GM23338 (cell line): ENCODE data around the gene RRM1. TPM values are rescaled to one million over a fixed set of nuclear protein-coding genes. Genes with fewer than 3 reads are reported as not detected.
A peak's percentile ranks its signal among the peaks of the same experiment; 100 is the strongest.

Experiments
- ATAC-seq: fragments of 200-7000 bp; cut with Tn5 transposase; 3 replicates; pipeline ENCODE4 v1.9.1; 2020
- DNase-seq: peaks from one replicate; pipeline ENCODE4 v3.0.0-alpha.2; 2015; ENCODE audit warnings: low spot score
- H2AFZ ChIP-seq: fragments of 200-600 bp; sonication (generic); 2 replicates; pipeline ENCODE4 v1.8.0; 2016; ENCODE audit warnings: antibody characterized with exemption, mild to moderate bottlenecking, moderate library complexity
- H3F3A ChIP-seq: fragments of 200-600 bp; sonication (generic); replicated peaks from 2 replicates; pipeline ENCODE4 v1.8.0; 2017; ENCODE audit warnings: antibody characterized with exemption, mixed run types, low read depth
- H3K27ac ChIP-seq: fragments of 200-600 bp; sonication (generic); 2 replicates; pipeline ENCODE4 v1.6.1; 2016; ENCODE audit warnings: low read depth
- H3K27me3 ChIP-seq: fragments of 200-600 bp; sonication (generic); 2 replicates; pipeline ENCODE4 v1.8.0; 2016; ENCODE audit warnings: mild to moderate bottlenecking, mixed run types, moderate library complexity; ENCODE audit not compliant: insufficient read depth
- H3K36me3 ChIP-seq: fragments of 200-600 bp; sonication (generic); 2 replicates; pipeline ENCODE4 v1.8.0; 2016; ENCODE audit warnings: mild to moderate bottlenecking; ENCODE audit not compliant: insufficient read depth
- H3K4me1 ChIP-seq: fragments of 200-600 bp; sonication (generic); 2 replicates; pipeline ENCODE4 v1.8.0; 2016; ENCODE audit warnings: mild to moderate bottlenecking, moderate library complexity; ENCODE audit not compliant: insufficient read depth
- H3K4me2 ChIP-seq: fragments of 200-600 bp; sonication (generic); 2 replicates; pipeline ENCODE4 v1.7.1; 2017; ENCODE audit warnings: mixed run types
- H3K4me3 ChIP-seq: fragments of 200-600 bp; sonication (generic); 2 replicates; pipeline ENCODE4 v1.6.1; 2016; ENCODE audit warnings: mixed run types
- H3K79me2 ChIP-seq: fragments of 200-600 bp; sonication (generic); replicated peaks from 2 replicates; pipeline ENCODE4 v1.8.0; 2017; ENCODE audit warnings: mild to moderate bottlenecking; ENCODE audit not compliant: insufficient read depth
- H3K9me2 ChIP-seq: fragments of 200-600 bp; sonication (generic); 2 replicates; pipeline ENCODE4 v1.8.0; 2017; ENCODE audit not compliant: insufficient read depth
- H4K20me1 ChIP-seq: fragments of 200-600 bp; sonication (generic); replicated peaks from 2 replicates; pipeline ENCODE4 v1.8.0; 2017; ENCODE audit warnings: mild to moderate bottlenecking; ENCODE audit not compliant: insufficient read depth
- H3K27ac Mint-ChIP-seq: 2 replicates; pipeline ENCODE4 v1.8.0; 2020; ENCODE audit warnings: inconsistent platforms, mild to moderate bottlenecking, moderate library complexity, mixed read lengths
- H3K27me3 Mint-ChIP-seq: 3 replicates; pipeline ENCODE4 v1.8.0; 2022; ENCODE audit warnings: low read depth, mild to moderate bottlenecking, moderate library complexity, mixed read lengths, inconsistent platforms; ENCODE audit not compliant: insufficient read depth, poor library complexity
- H3K36me3 Mint-ChIP-seq: 3 replicates; pipeline ENCODE4 v1.8.0; 2021; ENCODE audit warnings: low read depth, mild to moderate bottlenecking, inconsistent platforms, moderate library complexity, mixed read lengths
- H3K4me1 Mint-ChIP-seq: 3 replicates; pipeline ENCODE4 v1.8.0; 2020; ENCODE audit warnings: mild to moderate bottlenecking, inconsistent platforms, mixed read lengths
- H3K4me3 Mint-ChIP-seq: 3 replicates; pipeline ENCODE4 v1.8.0; 2021; ENCODE audit warnings: moderate library complexity, mild to moderate bottlenecking, inconsistent platforms, mixed read lengths
- H3K9me3 Mint-ChIP-seq: 3 replicates; pipeline ENCODE4 v1.8.0; 2020; ENCODE audit warnings: moderate library complexity, mild to moderate bottlenecking, inconsistent platforms, mixed read lengths
- CREB1 ChIP-seq: fragments of 250-450 bp; sonication (Bioruptor Pico); IDR thresholded peaks from 2 replicates; pipeline ENCODE4 v1.5.0; 2020; ENCODE audit warnings: low read depth, mild to moderate bottlenecking, moderate library complexity
- EZH2phosphoT487 ChIP-seq: fragments of 200-600 bp; sonication (generic); IDR thresholded peaks from one replicate; pipeline ENCODE4 v1.8.1; 2018; ENCODE audit warnings: antibody characterized with exemption; ENCODE audit not compliant: unreplicated experiment
- NANOG ChIP-seq: IDR thresholded peaks from 2 replicates; pipeline ENCODE4 v1.6.1; 2016; ENCODE audit warnings: antibody characterized with exemption, borderline replicate concordance
- ZNF114 ChIP-seq: fragments of 250-450 bp; sonication (Bioruptor Pico); IDR thresholded peaks from 2 replicates; pipeline ENCODE4 v1.5.0; 2020; ENCODE audit warnings: mild to moderate bottlenecking, moderate library complexity
- polyA plus RNA-seq: library from polyadenylated mRNA; unstranded; fragments of >200 nt; fragmentation: Nextera tagmentation; extraction: Ambion mirVana; gene quantifications from 2 replicates; pipeline ENCODE4 v1.2.1, GENCODE V29; 2016
- total RNA-seq: library from RNA; depleted of rRNA; stranded (reverse); fragments of >200 nt; shearing (Covaris generic); gene quantifications from 2 replicates; pipeline ENCODE4 v1.2.3, GENCODE V29; 2014
- TF ChIP-seq, protein P1 (sequence below): fragments of 250-450 bp; sonication (Bioruptor Pico); IDR thresholded peaks from 2 replicates; pipeline ENCODE4 v1.5.0; 2020; ENCODE audit warnings: mild to moderate bottlenecking, moderate library complexity
- TF ChIP-seq, protein P2 (sequence below), 2 experiments: fragments of 200-600 bp in 1 of 2; sonication (generic) in 1 of 2; conservative IDR thresholded peaks; 2 replicates each; pipeline versions ENCODE4 v1.5.1 to v1.6.1; 2016 to 2017; ENCODE audit warnings: antibody characterized with exemption in 2 of 2, low read depth in 2 of 2, mild to moderate bottlenecking in 2 of 2, moderate library complexity in 1 of 2
- TF ChIP-seq, protein P3 (sequence below): IDR thresholded peaks from 2 replicates; pipeline ENCODE4 v1.6.1; 2016; ENCODE audit warnings: antibody characterized with exemption

RRM1 gene
- total and polyA plus RNA-seq, 2 experiments from 2014 or later: 47.3 to 96.8 TPM

DNA sequence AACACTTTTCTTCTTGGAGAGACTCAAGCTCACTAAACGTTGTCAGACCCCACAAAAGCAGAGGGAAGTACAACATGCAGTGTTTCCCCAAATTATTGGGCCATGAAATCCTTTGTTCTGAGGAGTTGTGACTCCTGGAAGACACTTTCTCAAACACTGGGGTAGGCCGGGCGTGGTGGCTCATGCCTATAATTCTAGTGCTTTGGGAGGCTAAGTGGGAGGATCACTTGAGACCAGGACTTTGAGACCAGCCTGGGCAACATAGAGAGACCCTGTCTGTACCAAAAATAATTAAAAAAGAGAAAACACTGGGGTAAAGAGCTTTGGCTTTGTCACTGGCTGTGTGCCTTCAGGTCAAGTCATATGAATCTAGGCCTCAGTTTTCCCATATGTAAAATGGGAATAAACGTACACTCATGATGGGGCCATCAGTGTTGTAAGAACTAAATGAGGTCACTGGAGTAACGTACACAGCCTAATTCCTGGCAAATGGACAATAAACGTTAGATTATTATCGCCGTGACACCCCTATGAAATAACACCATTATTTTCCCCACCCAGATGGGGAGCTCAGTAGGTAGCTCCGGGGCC lies 92.0 kb downstream of the RRM1 start (continued):
- TF ChIP-seq, protein P1, sequence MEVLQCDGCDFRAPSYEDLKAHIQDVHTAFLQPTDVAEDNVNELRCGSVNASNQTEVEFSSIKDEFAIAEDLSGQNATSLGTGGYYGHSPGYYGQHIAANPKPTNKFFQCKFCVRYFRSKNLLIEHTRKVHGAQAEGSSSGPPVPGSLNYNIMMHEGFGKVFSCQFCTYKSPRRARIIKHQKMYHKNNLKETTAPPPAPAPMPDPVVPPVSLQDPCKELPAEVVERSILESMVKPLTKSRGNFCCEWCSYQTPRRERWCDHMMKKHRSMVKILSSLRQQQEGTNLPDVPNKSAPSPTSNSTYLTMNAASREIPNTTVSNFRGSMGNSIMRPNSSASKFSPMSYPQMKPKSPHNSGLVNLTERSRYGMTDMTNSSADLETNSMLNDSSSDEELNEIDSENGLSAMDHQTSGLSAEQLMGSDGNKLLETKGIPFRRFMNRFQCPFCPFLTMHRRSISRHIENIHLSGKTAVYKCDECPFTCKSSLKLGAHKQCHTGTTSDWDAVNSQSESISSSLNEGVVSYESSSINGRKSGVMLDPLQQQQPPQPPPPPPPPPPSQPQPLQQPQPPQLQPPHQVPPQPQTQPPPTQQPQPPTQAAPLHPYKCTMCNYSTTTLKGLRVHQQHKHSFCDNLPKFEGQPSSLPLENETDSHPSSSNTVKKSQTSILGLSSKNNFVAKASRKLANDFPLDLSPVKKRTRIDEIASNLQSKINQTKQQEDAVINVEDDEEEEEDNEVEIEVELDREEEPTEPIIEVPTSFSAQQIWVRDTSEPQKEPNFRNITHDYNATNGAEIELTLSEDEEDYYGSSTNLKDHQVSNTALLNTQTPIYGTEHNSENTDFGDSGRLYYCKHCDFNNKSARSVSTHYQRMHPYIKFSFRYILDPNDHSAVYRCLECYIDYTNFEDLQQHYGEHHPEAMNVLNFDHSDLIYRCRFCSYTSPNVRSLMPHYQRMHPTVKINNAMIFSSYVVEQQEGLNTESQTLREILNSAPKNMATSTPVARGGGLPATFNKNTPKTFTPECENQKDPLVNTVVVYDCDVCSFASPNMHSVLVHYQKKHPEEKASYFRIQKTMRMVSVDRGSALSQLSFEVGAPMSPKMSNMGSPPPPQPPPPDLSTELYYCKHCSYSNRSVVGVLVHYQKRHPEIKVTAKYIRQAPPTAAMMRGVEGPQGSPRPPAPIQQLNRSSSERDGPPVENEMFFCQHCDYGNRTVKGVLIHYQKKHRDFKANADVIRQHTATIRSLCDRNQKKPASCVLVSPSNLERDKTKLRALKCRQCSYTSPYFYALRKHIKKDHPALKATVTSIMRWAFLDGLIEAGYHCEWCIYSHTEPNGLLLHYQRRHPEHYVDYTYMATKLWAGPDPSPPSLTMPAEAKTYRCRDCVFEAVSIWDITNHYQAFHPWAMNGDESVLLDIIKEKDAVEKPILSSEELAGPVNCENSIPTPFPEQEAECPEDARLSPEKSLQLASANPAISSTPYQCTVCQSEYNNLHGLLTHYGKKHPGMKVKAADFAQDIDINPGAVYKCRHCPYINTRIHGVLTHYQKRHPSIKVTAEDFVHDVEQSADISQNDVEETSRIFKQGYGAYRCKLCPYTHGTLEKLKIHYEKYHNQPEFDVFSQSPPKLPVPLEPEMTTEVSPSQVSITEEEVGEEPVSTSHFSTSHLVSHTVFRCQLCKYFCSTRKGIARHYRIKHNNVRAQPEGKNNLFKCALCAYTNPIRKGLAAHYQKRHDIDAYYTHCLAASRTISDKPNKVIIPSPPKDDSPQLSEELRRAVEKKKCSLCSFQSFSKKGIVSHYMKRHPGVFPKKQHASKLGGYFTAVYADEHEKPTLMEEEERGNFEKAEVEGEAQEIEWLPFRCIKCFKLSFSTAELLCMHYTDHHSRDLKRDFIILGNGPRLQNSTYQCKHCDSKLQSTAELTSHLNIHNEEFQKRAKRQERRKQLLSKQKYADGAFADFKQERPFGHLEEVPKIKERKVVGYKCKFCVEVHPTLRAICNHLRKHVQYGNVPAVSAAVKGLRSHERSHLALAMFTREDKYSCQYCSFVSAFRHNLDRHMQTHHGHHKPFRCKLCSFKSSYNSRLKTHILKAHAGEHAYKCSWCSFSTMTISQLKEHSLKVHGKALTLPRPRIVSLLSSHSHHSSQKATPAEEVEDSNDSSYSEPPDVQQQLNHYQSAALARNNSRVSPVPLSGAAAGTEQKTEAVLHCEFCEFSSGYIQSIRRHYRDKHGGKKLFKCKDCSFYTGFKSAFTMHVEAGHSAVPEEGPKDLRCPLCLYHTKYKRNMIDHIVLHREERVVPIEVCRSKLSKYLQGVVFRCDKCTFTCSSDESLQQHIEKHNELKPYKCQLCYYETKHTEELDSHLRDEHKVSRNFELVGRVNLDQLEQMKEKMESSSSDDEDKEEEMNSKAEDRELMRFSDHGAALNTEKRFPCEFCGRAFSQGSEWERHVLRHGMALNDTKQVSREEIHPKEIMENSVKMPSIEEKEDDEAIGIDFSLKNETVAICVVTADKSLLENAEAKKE (CRISPR knock-in tag): no peak
- no peak for TF ChIP-seq EZH2phosphoT487

DNA sequence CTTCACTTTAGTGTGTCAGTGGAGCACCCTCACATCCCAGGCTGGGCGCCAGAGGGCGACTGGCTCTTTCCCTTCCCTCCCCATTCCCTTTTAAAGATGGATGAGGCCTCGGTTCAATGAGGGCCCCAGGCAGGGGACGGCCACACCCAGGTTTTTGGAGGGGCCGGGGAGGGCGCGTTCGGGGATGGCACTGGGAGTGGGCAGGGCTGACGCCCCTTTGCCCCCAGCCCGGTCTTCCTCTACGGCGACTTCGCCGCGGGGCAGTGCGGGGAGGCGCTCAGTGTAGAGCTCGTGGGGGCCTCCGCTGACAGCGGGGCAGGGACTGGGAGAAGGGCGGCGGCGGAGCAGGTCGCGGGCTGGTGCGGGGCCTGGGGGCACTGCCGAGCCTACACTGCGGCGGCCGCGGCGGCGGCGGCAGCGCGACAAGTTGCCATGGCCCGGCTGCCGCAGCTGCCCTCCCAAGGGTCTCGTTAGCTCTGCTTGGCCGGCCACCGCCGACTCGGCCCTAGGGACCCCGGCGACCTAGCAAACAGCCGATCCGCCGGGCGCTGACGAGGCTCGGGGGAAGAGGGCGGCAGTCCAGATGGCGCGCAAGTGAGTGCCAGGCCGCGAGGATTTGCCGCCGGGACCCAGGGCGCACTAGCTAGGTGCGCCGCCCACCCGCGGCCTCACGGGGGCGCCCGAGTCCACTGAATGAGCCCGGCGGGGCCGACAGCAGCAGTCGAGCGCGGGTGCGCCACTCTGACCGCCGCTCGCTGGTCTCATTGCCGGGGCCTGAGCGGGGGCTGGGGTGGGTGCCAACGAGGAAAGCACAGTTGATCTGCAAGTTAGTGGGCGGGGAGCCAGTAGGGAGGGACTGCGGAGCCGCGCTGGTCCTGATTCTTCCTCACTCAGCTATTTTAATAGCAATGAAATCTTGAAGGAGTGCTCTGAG lies 92.7 kb downstream of the RRM1 start:
- H3K4me3 ChIP-seq: peak overlapping the region; percentile 78
- H3F3A ChIP-seq: no peaks in the 10 kb centered on the region
- peak overlapping the region; percentile 82 for H2AFZ ChIP-seq
- Mint-ChIP-seq H3K27me3 (peaks cover 7% of the 10 kb centered on the region), H3K27ac (no peak overlapping the region), H3K9me3 (no peaks in the 10 kb centered on the region), H3K36me3 (no peaks in the 10 kb centered on the region), H3K4me3 (peak overlapping the region; percentile 76), H3K4me1 (no peaks in the 10 kb centered on the region)
- no peak overlapping the region for H3K27ac ChIP-seq
- H4K20me1 ChIP-seq: no peaks in the 10 kb centered on the region
- ATAC-seq: peak; percentile 89
- TF ChIP-seq, protein P2, sequence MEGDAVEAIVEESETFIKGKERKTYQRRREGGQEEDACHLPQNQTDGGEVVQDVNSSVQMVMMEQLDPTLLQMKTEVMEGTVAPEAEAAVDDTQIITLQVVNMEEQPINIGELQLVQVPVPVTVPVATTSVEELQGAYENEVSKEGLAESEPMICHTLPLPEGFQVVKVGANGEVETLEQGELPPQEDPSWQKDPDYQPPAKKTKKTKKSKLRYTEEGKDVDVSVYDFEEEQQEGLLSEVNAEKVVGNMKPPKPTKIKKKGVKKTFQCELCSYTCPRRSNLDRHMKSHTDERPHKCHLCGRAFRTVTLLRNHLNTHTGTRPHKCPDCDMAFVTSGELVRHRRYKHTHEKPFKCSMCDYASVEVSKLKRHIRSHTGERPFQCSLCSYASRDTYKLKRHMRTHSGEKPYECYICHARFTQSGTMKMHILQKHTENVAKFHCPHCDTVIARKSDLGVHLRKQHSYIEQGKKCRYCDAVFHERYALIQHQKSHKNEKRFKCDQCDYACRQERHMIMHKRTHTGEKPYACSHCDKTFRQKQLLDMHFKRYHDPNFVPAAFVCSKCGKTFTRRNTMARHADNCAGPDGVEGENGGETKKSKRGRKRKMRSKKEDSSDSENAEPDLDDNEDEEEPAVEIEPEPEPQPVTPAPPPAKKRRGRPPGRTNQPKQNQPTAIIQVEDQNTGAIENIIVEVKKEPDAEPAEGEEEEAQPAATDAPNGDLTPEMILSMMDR (conservative IDR thresholded peaks at IDR 0.05; ENCODE audit: low read depth in 2 of 2): peak; percentile 66 to 96
- TF ChIP-seq CREB1 (CRISPR knock-in tag) (0 out of 2 replicates have a peak, but pooled peaks have one; percentile 20), NANOG (no peak), ZNF114 (peak; percentile 84; the same call in 1 of the 2 replicates)
- TF ChIP-seq, protein P3, sequence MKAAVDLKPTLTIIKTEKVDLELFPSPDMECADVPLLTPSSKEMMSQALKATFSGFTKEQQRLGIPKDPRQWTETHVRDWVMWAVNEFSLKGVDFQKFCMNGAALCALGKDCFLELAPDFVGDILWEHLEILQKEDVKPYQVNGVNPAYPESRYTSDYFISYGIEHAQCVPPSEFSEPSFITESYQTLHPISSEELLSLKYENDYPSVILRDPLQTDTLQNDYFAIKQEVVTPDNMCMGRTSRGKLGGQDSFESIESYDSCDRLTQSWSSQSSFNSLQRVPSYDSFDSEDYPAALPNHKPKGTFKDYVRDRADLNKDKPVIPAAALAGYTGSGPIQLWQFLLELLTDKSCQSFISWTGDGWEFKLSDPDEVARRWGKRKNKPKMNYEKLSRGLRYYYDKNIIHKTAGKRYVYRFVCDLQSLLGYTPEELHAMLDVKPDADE: no peak; the same call in 1 of the 2 replicates
- DNase-seq: peak; percentile 91
- no peaks in the 10 kb centered on the region for H3K9me2 ChIP-seq
- no peaks in the 10 kb centered on the region for H3K79me2 ChIP-seq
- peak overlapping the region; percentile 67 for H3K4me2 ChIP-seq
- H3K27me3 ChIP-seq: peaks cover 6% of the 10 kb centered on the region; the same call in 1 of the 2 replicates
- no peaks in the 10 kb centered on the region for H3K36me3 ChIP-seq
- H3K4me1 ChIP-seq: 0 out of 2 replicates have a peak, but pooled peaks cover 3% of the 10 kb centered on the region
